Fibroblast of villous mesenchyme (primary cell): ENCODE measurements around the gene CABP1. TPM values are rescaled to one million over a fixed set of nuclear protein-coding genes. Genes with fewer than 3 reads are reported as not detected.

ENCODE experiments used
- DNase-seq: peaks from one replicate; pipeline ENCODE4 v3.0.0-alpha.2; 2010; ENCODE audit warnings: low read depth
- H3K4me3 ChIP-seq: 2 replicates; pipeline ENCODE4 v1.5.1; 2011; ENCODE audit warnings: low read depth, mild to moderate bottlenecking, low read length
- total RNA-seq: library from RNA; depleted of rRNA; stranded (reverse); fragments of >200 nt; gene quantifications from 2 replicates; pipeline ENCODE4 v1.2.3, GENCODE V29; 2012
- TF ChIP-seq, protein P1 (sequence below): IDR thresholded peaks from 2 replicates; pipeline ENCODE4 v1.5.1; 2012; ENCODE audit warnings: low read depth, mild to moderate bottlenecking, low read length; ENCODE audit not compliant: insufficient read depth

CABP1 gene
- total RNA-seq, 1 donor, result not detected

- no peak for DNase-seq
- H3K4me3 ChIP-seq, result no peak overlapping the region
- TF ChIP-seq, protein P1, sequence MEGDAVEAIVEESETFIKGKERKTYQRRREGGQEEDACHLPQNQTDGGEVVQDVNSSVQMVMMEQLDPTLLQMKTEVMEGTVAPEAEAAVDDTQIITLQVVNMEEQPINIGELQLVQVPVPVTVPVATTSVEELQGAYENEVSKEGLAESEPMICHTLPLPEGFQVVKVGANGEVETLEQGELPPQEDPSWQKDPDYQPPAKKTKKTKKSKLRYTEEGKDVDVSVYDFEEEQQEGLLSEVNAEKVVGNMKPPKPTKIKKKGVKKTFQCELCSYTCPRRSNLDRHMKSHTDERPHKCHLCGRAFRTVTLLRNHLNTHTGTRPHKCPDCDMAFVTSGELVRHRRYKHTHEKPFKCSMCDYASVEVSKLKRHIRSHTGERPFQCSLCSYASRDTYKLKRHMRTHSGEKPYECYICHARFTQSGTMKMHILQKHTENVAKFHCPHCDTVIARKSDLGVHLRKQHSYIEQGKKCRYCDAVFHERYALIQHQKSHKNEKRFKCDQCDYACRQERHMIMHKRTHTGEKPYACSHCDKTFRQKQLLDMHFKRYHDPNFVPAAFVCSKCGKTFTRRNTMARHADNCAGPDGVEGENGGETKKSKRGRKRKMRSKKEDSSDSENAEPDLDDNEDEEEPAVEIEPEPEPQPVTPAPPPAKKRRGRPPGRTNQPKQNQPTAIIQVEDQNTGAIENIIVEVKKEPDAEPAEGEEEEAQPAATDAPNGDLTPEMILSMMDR, result peak; percentile 6
These were observed 14.6 kb upstream of the CABP1 start for GRCh38 chr12:120625557-120626419.

GRCh38 chr12:120628919-120629318 lies 11.5 kb upstream of the CABP1 start:
- DNase-seq, result no peak
- TF ChIP-seq, protein P1, result no peak

GRCh38 chr12:120630104-120630892 lies 10.1 kb upstream of the CABP1 start:
- no peak for DNase-seq
- H3K4me3 ChIP-seq, result no peak overlapping the region
- TF ChIP-seq, protein P1, result no peak

More at GRCh38 chr12:120628919-120629318, 11.5 kb upstream of the CABP1 start:
- H3K4me3 ChIP-seq, result no peak overlapping the region

GRCh38 chr12:120631097-120631496 lies 9.3 kb upstream of the CABP1 start:
- no peak overlapping the region for H3K4me3 ChIP-seq
- TF ChIP-seq, protein P1, result no peak
- no peak for DNase-seq

DNA sequence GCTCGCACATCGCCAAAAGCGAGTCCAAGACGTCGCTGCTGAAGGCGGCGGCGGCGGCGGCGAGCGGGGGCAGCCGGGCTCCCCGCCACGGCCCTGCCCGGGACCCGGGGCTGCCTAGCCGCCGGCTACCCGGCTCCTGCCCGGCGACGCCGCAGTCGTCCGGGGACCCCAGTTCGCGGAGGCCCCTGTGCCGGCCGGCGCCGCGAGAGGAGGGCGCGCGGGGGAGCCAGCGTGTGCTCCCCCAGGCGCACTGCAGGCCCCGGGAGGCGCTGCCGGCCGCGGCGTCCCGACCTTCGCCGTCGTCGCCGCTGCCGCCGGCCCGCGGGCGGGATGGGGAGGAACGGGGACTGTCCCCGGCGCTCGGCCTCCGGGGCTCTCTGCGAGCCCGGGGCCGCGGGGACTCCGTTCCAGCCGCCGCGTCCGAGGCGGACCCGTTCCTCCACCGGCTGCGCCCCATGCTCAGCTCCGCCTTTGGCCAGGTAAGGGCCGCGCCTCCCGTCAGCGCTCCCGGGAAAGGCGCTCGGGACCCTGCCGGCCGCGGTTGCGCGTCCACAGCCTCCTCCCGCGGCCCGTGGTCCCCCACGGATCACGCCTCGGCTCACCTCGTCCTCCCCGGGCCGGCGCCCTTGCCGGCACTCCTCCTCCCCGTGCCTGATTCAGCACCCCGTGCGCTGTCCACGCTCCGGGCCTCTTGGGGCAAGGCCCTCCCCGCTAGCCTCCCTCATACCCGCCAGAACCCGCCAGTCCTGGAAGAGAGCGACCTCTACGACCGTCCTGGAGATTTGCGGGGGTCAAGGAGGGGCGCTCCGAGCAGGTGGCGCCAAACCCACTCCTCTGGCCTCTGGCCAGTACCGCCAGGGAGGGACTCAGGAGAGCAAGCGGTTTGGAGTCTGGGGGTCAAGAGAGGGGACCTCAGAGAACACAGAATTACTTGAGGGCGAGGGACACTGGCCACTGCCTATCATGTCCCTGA lies 721 bp downstream of the CABP1 start:
- peak overlapping the region; percentile 15 for H3K4me3 ChIP-seq
- TF ChIP-seq, protein P1, result no peak
- DNase-seq, result peak; percentile 60

GRCh38 chr12:120642121-120642520 lies 1.7 kb downstream of the CABP1 start:
- no peak for DNase-seq

More at GRCh38 chr12:120642121-120642520, 1.7 kb downstream of the CABP1 start:
- no peak overlapping the region for H3K4me3 ChIP-seq
- TF ChIP-seq, protein P1, result no peak
